WTC11 (cell line): ENCODE data around the gene FAM124A.

Experiments
- CTCF ChIP-seq: fragments of 200-600 bp; IDR thresholded peaks from 2 replicates; pipeline ENCODE4 v1.8.0; 2022; ENCODE audit warnings: antibody characterized with exemption
- MAX ChIP-seq: sonication (generic); formaldehyde crosslinking; IDR thresholded peaks from 2 replicates; pipeline ENCODE4 v1.8.0; 2022; ENCODE audit warnings: mild to moderate bottlenecking, missing genetic modification reagents
- ZNF232 ChIP-seq: sonication (generic); formaldehyde crosslinking; IDR thresholded peaks from 2 replicates; pipeline ENCODE4 v1.8.0; 2022; ENCODE audit warnings: mild to moderate bottlenecking, missing genetic modification reagents

- TF ChIP-seq ZNF232 (CRISPR knock-in tag) (no peak), CTCF (no peak), MAX (CRISPR knock-in tag) (no peak)
These were observed 18.0 kb downstream of the FAM124A start for GRCh38 chr13:51240178-51240577.
